SJCRH30 (cell line): ENCODE data around the gene ZFPM1. TPM values are rescaled to one million over a fixed set of nuclear protein-coding genes. Genes with fewer than 3 reads are reported as not detected.
A peak's percentile ranks its signal among the peaks of the same experiment; 100 is the strongest.

ENCODE experiments used
- DNase-seq, 2 experiments: peaks; one replicate each; pipeline ENCODE4 v3.0.0-alpha.2; 2015 to 2020
- H3K27ac ChIP-seq: fragments of 250-450 bp; sonication (Bioruptor Pico); 2 replicates; pipeline ENCODE4 v1.5.1; 2020; ENCODE audit warnings: mild to moderate bottlenecking, moderate library complexity
- H3K27me3 ChIP-seq: fragments of 250-450 bp; sonication (Bioruptor Pico); 2 replicates; pipeline ENCODE4 v1.5.1; 2020; ENCODE audit warnings: mild to moderate bottlenecking, moderate library complexity
- H3K36me3 ChIP-seq: fragments of 250-450 bp; sonication (Bioruptor Pico); 2 replicates; pipeline ENCODE4 v1.5.1; 2020; ENCODE audit warnings: mild to moderate bottlenecking, moderate library complexity
- H3K4me1 ChIP-seq: fragments of 250-450 bp; sonication (Bioruptor Pico); 2 replicates; pipeline ENCODE4 v1.5.1; 2020; ENCODE audit warnings: mild to moderate bottlenecking, moderate library complexity
- H3K4me3 ChIP-seq: fragments of 250-450 bp; sonication (Bioruptor Pico); 2 replicates; pipeline ENCODE4 v1.5.1; 2020; ENCODE audit warnings: mild to moderate bottlenecking, moderate library complexity
- H3K9me3 ChIP-seq: fragments of 250-450 bp; sonication (Bioruptor Pico); replicated peaks from 2 replicates; pipeline ENCODE4 v1.5.1; 2020; ENCODE audit warnings: mild to moderate bottlenecking, moderate library complexity
- total RNA-seq: library from RNA; depleted of rRNA; stranded (reverse); fragments of >200 nt; shearing (Covaris generic); gene quantifications from 2 replicates; pipeline ENCODE4 v1.2.3, GENCODE V29; 2014

ZFPM1 gene
- total RNA-seq, 1 experiment from 2014 or later = 0.85 TPM

DNA sequence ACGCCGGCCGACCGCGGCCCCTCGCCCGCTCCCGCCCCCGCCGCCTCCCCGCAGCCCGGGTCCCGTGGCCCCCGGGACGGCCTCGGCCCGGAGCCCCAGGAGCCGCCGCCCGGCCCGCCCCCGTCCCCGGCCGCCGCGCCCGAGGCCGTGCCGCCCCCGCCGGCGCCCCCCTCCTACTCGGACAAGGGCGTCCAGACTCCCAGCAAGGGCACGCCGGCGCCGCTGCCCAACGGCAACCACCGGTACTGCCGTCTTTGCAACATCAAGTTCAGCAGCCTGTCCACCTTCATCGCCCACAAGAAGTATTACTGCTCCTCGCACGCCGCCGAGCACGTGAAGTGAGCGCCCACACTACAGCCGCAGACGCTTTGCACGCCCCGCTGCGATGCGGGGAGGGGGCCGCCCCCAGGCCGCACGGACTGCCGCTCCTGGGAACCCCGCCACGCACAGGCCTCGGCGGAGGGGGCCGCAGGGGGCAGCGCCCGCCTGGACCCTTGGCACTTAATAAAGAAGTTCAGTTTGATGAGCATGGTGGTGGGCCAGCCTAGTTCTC is 81.6 kb downstream of the ZFPM1 start:
- no peaks in the 10 kb centered on the region for H3K4me1 ChIP-seq
- peak overlapping the region; percentile 66 for H3K4me3 ChIP-seq
- no peaks in the 10 kb centered on the region for H3K36me3 ChIP-seq
- no peaks in the 10 kb centered on the region for H3K27me3 ChIP-seq
- no peaks in the 10 kb centered on the region for H3K9me3 ChIP-seq
- H3K27ac ChIP-seq = no peak overlapping the region
- DNase-seq = no peak

DNA sequence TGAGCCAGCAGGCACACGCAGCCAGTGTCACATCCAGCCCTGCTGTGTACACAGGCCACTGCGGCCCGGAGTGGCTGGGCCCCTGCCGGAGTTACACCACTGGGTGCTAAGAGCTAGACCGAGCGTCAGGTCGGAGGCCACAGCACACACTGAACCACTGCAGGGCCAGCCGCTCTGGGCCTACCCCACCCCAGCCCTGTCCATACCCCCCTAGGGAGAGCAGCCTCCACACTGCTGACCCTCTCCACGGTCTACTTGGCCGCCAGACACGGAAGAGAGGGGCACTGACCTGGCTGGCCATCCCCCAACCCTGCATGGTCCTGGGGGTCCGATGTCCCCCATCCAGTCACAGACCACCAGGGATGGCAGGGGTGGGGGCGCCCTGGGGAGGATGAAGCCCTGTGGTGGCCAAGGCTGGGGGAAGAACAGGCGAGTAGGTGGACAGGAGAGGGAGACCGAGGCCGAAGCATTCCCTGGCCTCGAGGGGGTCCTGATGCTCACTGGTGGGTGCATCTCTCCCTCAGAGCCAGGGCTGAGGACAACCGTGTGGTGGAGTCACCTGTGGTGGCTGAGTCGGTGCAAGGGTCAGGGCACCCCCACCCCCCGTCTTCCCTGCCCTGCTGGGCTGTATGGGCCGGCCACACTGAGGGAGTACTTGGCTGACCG is 82.2 kb downstream of the ZFPM1 start:
- H3K4me1 ChIP-seq = no peaks in the 10 kb centered on the region
- no peak overlapping the region for H3K27ac ChIP-seq
- H3K27me3 ChIP-seq = no peaks in the 10 kb centered on the region
- no peaks in the 10 kb centered on the region for H3K36me3 ChIP-seq
- H3K4me3 ChIP-seq = no peak overlapping the region; the same call in 1 of the 2 replicates
- DNase-seq = no peak
- H3K9me3 ChIP-seq = no peaks in the 10 kb centered on the region

GRCh38 chr16:88535857-88536222 is 82.8 kb downstream of the ZFPM1 start:
- Histone ChIP-seq H3K27ac (no peak overlapping the region), H3K27me3 (no peaks in the 10 kb centered on the region), H3K36me3 (no peaks in the 10 kb centered on the region), H3K4me1 (no peaks in the 10 kb centered on the region), H3K4me3 (no peak overlapping the region), H3K9me3 (no peaks in the 10 kb centered on the region)
- no peak for DNase-seq

GRCh38 chr16:88536510-88536909 is 83.4 kb downstream of the ZFPM1 start:
- DNase-seq = no peak
- no peaks in the 10 kb centered on the region for H3K27me3 ChIP-seq
- no peaks in the 10 kb centered on the region for H3K9me3 ChIP-seq
- H3K36me3 ChIP-seq = no peaks in the 10 kb centered on the region
- no peak overlapping the region for H3K27ac ChIP-seq
- H3K4me1 ChIP-seq = no peaks in the 10 kb centered on the region
- no peak overlapping the region for H3K4me3 ChIP-seq

GRCh38 chr16:88536971-88537751 is 84.1 kb downstream of the ZFPM1 start:
- no peak for DNase-seq
- Histone ChIP-seq H3K4me1 (no peaks in the 10 kb centered on the region), H3K27me3 (no peaks in the 10 kb centered on the region), H3K27ac (no peak overlapping the region), H3K36me3 (no peaks in the 10 kb centered on the region), H3K4me3 (no peak overlapping the region), H3K9me3 (no peaks in the 10 kb centered on the region)

GRCh38 chr16:88537859-88538258 is 84.8 kb downstream of the ZFPM1 start:
- Histone ChIP-seq H3K27me3 (no peaks in the 10 kb centered on the region), H3K4me3 (no peak overlapping the region), H3K4me1 (no peaks in the 10 kb centered on the region), H3K9me3 (no peaks in the 10 kb centered on the region; the same call in 1 of the 2 replicates), H3K36me3 (no peaks in the 10 kb centered on the region), H3K27ac (no peak overlapping the region)
- DNase-seq = no peak

- H3K4me3 ChIP-seq = no peak overlapping the region
- no peak for DNase-seq
- H3K4me1 ChIP-seq = no peaks in the 10 kb centered on the region
- H3K9me3 ChIP-seq = peaks cover 3% of the 10 kb centered on the region
- H3K36me3 ChIP-seq = no peaks in the 10 kb centered on the region
- H3K27me3 ChIP-seq = no peaks in the 10 kb centered on the region
- no peak overlapping the region for H3K27ac ChIP-seq
Measured at GRCh38 chr16:88538366-88539060, 85.4 kb downstream of the ZFPM1 start.

DNA sequence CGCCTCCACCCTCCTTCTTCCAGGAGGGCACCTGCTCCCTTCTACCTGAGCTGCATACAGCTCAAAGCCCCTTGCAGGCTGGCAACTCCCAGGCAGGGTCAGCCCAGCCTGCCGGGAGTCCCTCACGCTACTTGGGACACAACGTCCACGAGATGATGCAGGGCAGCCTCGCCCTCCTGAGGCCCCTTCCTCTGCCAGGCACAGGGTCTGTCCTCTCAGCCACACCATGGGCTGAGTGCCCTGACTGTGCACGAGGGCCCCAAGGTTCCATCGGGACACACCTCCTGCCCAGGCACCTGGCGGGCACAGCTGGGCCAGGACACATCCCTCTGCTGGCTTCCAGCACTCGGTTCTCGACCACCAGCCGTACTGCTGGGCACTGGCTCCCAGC is 86.2 kb downstream of the ZFPM1 start:
- Histone ChIP-seq H3K27me3 (no peaks in the 10 kb centered on the region), H3K36me3 (no peaks in the 10 kb centered on the region), H3K27ac (no peak overlapping the region), H3K4me3 (no peak overlapping the region), H3K9me3 (peaks cover 4% of the 10 kb centered on the region), H3K4me1 (no peaks in the 10 kb centered on the region)
- DNase-seq = no peak

DNA sequence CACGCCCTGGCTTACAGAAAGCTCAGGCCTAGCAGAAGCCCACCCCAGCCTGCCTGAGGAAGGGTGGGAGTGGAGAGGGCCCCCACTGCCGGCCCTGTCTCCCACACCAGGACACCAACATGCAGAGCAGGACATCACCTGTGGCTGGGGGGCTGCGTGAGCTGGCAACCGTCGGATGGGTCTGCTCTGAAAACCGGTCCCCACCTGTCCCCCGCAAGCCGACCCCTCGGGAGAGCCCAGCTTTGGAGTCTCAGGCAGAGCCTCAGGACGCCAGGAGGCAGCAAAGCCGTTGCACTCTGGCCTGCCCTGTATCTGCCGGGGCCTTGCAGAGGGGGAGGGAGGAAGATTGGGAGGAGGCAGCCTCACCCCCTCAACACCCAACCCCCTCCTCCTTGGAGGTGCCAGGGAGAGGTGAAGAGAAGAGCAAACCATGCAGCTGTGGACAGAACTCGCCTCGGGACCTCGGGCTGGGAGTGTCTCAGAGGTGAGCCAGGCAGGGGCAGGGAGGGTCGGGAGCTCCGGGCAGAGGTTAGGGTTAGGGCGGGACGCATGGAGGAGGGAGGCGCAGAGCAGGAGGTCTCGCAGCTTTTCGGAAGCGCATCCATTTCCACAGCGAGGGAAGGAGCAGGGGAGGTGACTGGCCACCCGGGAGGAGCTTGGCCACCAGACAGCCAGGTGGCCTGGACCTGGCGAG is 86.7 kb downstream of the ZFPM1 start:
- Histone ChIP-seq H3K27me3 (no peaks in the 10 kb centered on the region), H3K9me3 (peaks cover 4% of the 10 kb centered on the region), H3K36me3 (no peaks in the 10 kb centered on the region), H3K4me3 (no peak overlapping the region), H3K4me1 (no peaks in the 10 kb centered on the region), H3K27ac (no peak overlapping the region)
- no peak for DNase-seq

DNA sequence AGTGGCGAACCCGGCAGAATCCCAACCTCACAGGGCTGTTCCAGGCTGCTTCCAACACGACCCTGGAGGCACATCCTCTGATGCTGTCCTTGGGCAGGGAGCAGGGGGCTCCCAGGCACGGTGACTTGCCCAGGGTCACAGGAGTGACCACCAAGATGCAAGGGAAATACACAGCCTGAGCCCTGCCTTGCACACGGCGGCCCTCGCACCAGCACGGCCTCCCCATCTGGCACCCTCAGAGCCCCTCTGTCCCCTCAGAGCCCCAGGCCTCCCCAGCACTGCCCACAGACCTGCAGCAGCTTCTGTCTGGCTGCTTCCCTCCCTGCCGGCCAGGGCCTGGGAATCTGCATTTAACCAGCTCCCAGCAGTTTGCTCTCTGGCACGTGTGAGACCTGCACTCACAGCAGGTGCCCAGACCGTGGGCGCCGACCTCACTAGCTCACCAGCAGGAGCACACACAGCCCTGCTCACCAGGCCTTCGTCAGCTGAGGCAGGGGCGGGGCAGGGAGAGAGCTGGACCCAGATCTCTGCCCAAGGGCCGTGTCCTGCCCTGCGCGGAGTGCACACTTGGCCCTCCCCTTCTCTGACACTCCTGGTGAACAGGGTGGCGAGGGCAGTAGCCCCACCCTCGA is 87.4 kb downstream of the ZFPM1 start:
- Histone ChIP-seq H3K27ac (no peak overlapping the region), H3K4me1 (no peaks in the 10 kb centered on the region), H3K27me3 (no peaks in the 10 kb centered on the region), H3K36me3 (no peaks in the 10 kb centered on the region), H3K9me3 (peaks cover 4% of the 10 kb centered on the region), H3K4me3 (no peak overlapping the region)
- DNase-seq = no peak

DNA sequence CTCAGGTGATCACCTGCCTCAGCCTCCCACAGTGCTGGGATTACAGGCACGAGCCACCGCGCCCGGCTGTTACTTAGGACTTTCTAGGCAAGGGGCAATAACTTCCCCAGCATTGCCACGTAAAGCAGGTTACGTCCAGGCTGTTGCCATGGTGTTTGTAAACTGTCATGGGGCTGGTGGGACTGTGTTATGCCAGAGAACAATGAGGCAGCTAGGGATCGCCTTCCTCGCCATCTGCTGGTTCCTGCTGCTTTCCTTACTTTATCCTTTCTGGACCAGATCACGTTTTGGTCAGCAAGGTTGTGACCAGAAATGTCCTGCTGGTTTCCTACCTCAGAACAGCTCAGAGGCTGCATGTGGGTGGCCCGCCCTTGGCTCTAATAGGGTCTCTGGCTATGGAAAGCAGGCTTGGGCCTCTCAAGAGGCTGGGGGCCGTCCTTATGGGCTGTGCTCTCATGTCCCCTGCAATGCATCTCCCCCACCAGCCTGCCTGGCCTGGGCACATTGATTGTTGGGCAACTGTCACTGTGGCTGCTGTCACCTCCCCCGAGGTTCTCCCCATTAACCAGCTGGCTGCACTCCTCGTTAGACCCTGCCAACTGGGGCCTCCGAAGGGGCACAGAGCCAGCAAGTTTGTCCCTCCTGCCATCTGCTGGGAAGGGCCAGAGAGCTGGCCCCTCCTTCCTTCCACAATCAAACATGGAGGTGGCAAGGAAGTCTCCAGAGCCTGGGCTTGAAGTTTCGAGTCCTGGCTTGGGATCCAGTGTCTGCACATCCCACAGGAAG is 88.9 kb downstream of the ZFPM1 start:
- H3K27me3 ChIP-seq = no peaks in the 10 kb centered on the region
- DNase-seq = no peak
- H3K36me3 ChIP-seq = no peaks in the 10 kb centered on the region
- no peak overlapping the region for H3K27ac ChIP-seq
- no peaks in the 10 kb centered on the region for H3K4me1 ChIP-seq
- H3K4me3 ChIP-seq = no peak overlapping the region
- H3K9me3 ChIP-seq = peaks cover 4% of the 10 kb centered on the region

- Histone ChIP-seq H3K4me1 (no peaks in the 10 kb centered on the region), H3K9me3 (peaks cover 4% of the 10 kb centered on the region), H3K4me3 (no peak overlapping the region), H3K27ac (no peak overlapping the region), H3K27me3 (no peaks in the 10 kb centered on the region), H3K36me3 (no peaks in the 10 kb centered on the region)
- DNase-seq = no peak
Measured at GRCh38 chr16:88543230-88543813, 90.2 kb downstream of the ZFPM1 start.

- peaks cover 4% of the 10 kb centered on the region for H3K9me3 ChIP-seq
- H3K27me3 ChIP-seq = no peaks in the 10 kb centered on the region
- no peak for DNase-seq
- no peak overlapping the region for H3K4me3 ChIP-seq
- H3K4me1 ChIP-seq = no peaks in the 10 kb centered on the region
- H3K36me3 ChIP-seq = no peaks in the 10 kb centered on the region
- no peak overlapping the region for H3K27ac ChIP-seq
Measured at GRCh38 chr16:88545781-88546180, 92.7 kb downstream of the ZFPM1 start.
